PFSK-1 (cell line): ENCODE results near the gene CIART.

Experiments
- POLR2AphosphoS5 ChIP-seq: IDR thresholded peaks from 2 replicates; pipeline ENCODE4 v1.6.1; 2012; ENCODE audit warnings: low read depth, mild to moderate bottlenecking, control low read depth, low read length, moderate library complexity
- REST ChIP-seq, 2 experiments: IDR thresholded peaks; 2 replicates each; pipeline versions ENCODE4 v1.6.1 to v1.8.0; 2011 to 2012; ENCODE audit warnings: low read depth in 2 of 2, low read length in 2 of 2, control low read depth in 1 of 2, inconsistent platforms in 1 of 2, mild to moderate bottlenecking in 1 of 2, moderate library complexity in 1 of 2; ENCODE audit not compliant: insufficient read depth in 1 of 2
- SIN3A ChIP-seq: IDR thresholded peaks from 2 replicates; pipeline ENCODE4 v1.6.1; 2012; ENCODE audit warnings: mild to moderate bottlenecking, low read length, moderate library complexity, borderline replicate concordance; ENCODE audit not compliant: insufficient read depth
- TAF1 ChIP-seq: IDR thresholded peaks from 2 replicates; pipeline ENCODE4 v1.6.1; 2012; ENCODE audit warnings: low read length, control low read depth, borderline replicate concordance; ENCODE audit not compliant: insufficient read depth

GRCh38 chr1:150311762-150312161 lies 29.4 kb downstream of the CIART start:
- no peak for TF ChIP-seq REST (IDR thresholded peaks at IDR 0.05; ENCODE audit: insufficient read depth in 1 of 2, low read depth in 2 of 2, low read length in 2 of 2)
- no peak for TF ChIP-seq POLR2AphosphoS5
- TF ChIP-seq TAF1: no peak
- no peak for TF ChIP-seq SIN3A
